ENCODE data around the gene RHOD. TPM values are rescaled to one million over a fixed set of nuclear protein-coding genes. Genes with fewer than 3 reads are reported as not detected.

The RHOD gene, protein sequence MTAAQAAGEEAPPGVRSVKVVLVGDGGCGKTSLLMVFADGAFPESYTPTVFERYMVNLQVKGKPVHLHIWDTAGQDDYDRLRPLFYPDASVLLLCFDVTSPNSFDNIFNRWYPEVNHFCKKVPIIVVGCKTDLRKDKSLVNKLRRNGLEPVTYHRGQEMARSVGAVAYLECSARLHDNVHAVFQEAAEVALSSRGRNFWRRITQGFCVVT
- 3.4 and 19.4 TPM in 2 replicates for total RNA-seq

DNA sequence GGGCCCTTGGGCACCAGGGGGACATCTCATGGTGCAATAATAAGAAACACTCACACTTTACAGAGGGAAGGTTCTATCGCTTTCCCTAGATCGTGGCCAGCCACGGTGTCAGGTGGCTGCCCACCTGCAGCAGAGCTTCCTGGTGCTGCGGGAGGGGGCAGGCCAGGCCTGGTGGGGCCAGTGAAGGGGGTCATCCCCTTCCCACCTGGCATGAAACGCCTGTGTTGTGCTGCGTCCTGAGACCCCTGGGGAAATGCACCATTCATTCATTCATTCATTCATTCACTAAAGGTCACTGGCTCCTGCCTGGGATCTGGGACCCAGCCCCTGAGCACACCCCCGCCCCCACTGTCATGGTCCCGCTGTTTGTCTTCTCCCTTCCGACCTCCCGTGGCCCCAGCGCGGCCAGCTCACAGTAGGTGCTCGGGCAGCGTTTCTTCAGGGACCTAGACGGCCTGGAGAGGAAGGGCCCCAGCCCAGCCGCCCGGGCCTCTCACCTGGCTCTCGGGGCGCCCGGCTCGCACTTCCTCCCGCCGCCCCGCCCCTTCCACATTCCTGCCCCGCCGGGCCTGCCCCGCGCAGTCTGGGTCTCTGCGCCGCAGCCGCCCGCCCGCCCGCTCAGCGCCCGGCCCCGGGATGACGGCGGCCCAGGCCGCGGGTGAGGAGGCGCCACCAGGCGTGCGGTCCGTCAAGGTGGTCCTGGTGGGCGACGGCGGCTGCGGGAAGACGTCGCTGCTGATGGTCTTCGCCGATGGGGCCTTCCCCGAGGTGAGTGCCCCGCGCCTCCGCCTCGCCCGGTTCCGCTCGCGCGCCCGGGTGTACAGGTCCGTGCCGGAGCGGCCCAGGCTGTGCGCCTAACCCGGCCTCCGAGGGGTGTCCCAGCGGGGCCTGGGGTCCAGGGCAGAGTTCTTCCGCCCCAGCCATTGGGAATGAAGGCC is at the start of gene RHOD:
Gene RHOD (plus strand): TSS at position 581 of the 938 bp plus-strand sequence. CDS start 56 bp downstream, at position 637.

DNA sequence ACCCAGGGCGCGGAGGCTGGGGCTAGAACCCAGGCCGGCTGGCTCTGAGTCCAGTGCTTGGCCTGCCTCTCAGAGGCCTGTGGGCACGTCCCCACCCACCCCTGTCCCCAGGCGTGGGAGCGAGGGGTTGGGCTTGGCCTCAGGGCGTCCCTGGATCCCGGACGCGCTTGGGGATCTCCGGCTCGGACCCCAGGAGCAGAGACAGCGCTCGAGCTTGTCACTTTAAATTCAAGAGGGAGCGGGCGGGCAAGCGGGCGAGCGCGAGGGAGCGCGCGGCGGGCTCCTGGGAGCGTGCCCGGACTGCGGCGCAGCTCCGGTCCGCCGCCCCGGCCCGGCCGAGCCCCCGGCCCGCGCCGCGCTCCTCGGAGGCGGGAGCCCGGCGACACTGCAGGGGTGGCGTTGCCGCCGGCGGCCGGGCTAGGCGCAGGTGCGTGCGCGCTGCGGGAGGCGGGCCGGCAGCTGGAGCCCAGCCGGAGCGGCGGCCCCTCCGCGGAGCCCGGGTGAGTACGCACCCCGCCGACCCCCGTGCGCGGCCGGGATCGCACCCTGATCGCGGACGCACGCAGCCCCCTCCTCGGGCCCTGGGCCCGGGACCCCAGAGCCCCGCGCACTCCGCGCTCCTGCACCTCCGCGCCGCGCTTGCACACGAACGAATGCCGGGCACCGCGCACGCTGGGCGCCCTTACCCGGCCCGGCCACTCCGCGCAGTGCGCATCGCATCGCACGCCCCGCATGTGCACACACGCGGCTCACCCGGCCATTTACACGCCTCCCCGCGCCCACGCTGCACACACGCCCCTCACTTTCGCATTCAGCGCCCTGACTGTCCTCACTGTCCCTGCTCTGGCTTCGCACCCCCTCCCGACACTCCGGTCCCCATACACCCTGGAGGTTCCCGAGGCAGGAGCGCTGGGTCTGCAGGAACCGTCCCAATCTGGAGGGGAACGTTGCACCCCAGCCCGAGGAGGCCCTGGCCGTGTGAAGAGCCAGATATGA is 33.4 kb upstream of the RHOD start, which contains the start of gene SYT12:
Gene SYT12 (plus strand): TSS at position 174 of the 996 bp plus-strand sequence. CDS start 7,011 bp downstream, outside the sequence.

DNA sequence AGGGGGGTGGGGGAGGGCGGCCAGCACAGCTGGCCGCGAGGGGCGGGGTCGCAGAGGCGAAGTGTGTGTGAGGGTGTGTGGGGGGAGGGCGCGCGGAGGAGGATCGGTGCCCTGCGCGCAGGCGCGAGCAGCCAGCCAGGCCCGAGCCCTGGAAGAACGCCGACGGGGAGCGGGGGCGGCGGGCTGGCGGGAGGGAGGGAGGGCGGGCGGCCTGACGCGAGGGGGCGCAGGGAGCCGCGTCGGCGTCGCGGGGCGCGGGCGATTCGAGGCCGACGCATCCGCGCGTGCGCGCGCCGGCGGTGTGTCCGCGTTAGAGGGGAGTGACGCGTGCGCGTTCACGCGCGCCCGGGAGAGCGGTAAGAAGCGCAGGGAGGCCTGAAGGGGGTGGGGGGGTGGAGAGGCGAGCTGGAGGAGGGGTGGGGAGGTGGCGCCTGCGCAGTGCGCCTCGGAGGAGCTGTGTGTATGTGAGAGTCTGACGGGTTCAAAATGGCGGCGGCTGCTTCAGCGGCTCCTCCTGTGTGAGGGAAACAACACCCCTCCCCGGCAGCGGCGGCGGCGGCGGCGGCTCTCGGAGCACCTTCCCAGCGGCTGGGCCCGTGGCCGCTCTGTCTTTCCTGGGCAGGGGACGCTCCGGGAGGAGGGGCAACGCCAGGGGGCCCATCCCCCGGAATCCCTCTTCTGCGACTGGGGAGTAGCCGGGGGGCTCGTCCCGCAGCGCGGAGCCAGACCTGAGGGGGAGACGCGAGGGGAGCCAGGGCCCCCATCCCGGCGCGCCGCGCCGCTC is 62.3 kb downstream of the RHOD start, which contains the start of gene KDM2A:
Gene KDM2A (plus strand): TSS at position 463 of the 784 bp plus-strand sequence. CDS start 2,054 bp downstream, outside the sequence.

Other genes starting within 250 kb of the RHOD start
- 17.3 and 27.0 TPM in 2 replicates for gene RCE1, start 213.4 kb upstream of the RHOD start, total RNA-seq
- gene LRFN4, start 199.8 kb upstream of the RHOD start, total RNA-seq, result 32.2 and 33.5 TPM in 2 replicates
- 51.1 and 92.1 TPM in 2 replicates for gene PC, start 98.5 kb upstream of the RHOD start, total RNA-seq
- gene C11orf86, start 81.5 kb upstream of the RHOD start, total RNA-seq, result 0.40 TPM in 1 of 2 replicates, not detected in the other
- 0.08 and 3.4 TPM in 2 replicates for gene SYT12, start 33.7 kb upstream of the RHOD start, total RNA-seq
- 26.0 and 35.9 TPM in 2 replicates for gene KDM2A, start 62.4 kb downstream of the RHOD start, total RNA-seq
- 38.7 and 39.6 TPM in 2 replicates for gene GRK2, start 209.6 kb downstream of the RHOD start, total RNA-seq
- 20.9 and 27.4 TPM in 2 replicates for gene ANKRD13D, start 232.5 kb downstream of the RHOD start, total RNA-seq
- gene SSH3, start 246.7 kb downstream of the RHOD start, total RNA-seq, result 17.8 and 26.7 TPM in 2 replicates